GM18499 (cell line): ENCODE results near the gene PCAT6.
"Not testable (repeated sequence)": the region's sequence is repeated elsewhere in the genome, so short reads cannot be mapped to it uniquely, and the experiment has no call there.

Experiments used
- ATAC-seq: cut with Tn5 transposase; IDR thresholded peaks from one replicate; pipeline ENCODE4 v1.9.1; 2021; ENCODE audit warnings: moderate number of reproducible peaks; ENCODE audit not compliant: insufficient read depth, unreplicated experiment

Gene PCAT6

GRCh38 chr1:202806845-202807450 is 3.8 kb upstream of the PCAT6 start:
- ATAC-seq = no peak

- no peak for ATAC-seq
Measured at GRCh38 chr1:202807451-202807925, 3.3 kb upstream of the PCAT6 start.

- ATAC-seq = no peak
Measured at GRCh38 chr1:202807926-202808757, 2.6 kb upstream of the PCAT6 start, which contains the start of gene KDM5B. KDM5B (minus strand) TSS chr1:202808421; CDS start chr1:202808305, 116 bp downstream.

GRCh38 chr1:202809597-202810159 is 1.1 kb upstream of the PCAT6 start:
- no peak for ATAC-seq

GRCh38 chr1:202810193-202810614 is 550 bp upstream of the PCAT6 start:
- no peak for ATAC-seq

- no peak for ATAC-seq
Measured at GRCh38 chr1:202811296-202812175, 782 bp downstream of the PCAT6 start.

- ATAC-seq = no peak
Measured at GRCh38 chr1:202812176-202813026, 1.6 kb downstream of the PCAT6 start.

- ATAC-seq = no peak
Measured at GRCh38 chr1:202815120-202815519, 4.4 kb downstream of the PCAT6 start.

GRCh38 chr1:202818819-202819218 is 8.1 kb downstream of the PCAT6 start:
- ATAC-seq = no peak

GRCh38 chr1:202821467-202821866 is 10.7 kb downstream of the PCAT6 start:
- no peak for ATAC-seq

- ATAC-seq = no peak
Measured at GRCh38 chr1:202825748-202826147, 15.0 kb downstream of the PCAT6 start.

- ATAC-seq = not testable (repeated sequence)
Measured at GRCh38 chr1:202829223-202829622, 18.5 kb downstream of the PCAT6 start.

GRCh38 chr1:202831906-202832305 is 21.2 kb downstream of the PCAT6 start:
- ATAC-seq = no peak

- no peak for ATAC-seq
Measured at GRCh38 chr1:202834771-202835547, 24.2 kb downstream of the PCAT6 start.

- no peak for ATAC-seq
Measured at GRCh38 chr1:202835548-202836072, 24.9 kb downstream of the PCAT6 start.

- ATAC-seq = no peak
Measured at GRCh38 chr1:202836623-202837403, 26.1 kb downstream of the PCAT6 start.

GRCh38 chr1:202837746-202838262 is 27.1 kb downstream of the PCAT6 start:
- no peak for ATAC-seq
